ENCODE results near the gene SCPEP1.
"Not testable (repeated sequence)": the region's sequence is repeated elsewhere in the genome, so short reads cannot be mapped to it uniquely, and the experiment has no call there.

SCPEP1 gene

DNA sequence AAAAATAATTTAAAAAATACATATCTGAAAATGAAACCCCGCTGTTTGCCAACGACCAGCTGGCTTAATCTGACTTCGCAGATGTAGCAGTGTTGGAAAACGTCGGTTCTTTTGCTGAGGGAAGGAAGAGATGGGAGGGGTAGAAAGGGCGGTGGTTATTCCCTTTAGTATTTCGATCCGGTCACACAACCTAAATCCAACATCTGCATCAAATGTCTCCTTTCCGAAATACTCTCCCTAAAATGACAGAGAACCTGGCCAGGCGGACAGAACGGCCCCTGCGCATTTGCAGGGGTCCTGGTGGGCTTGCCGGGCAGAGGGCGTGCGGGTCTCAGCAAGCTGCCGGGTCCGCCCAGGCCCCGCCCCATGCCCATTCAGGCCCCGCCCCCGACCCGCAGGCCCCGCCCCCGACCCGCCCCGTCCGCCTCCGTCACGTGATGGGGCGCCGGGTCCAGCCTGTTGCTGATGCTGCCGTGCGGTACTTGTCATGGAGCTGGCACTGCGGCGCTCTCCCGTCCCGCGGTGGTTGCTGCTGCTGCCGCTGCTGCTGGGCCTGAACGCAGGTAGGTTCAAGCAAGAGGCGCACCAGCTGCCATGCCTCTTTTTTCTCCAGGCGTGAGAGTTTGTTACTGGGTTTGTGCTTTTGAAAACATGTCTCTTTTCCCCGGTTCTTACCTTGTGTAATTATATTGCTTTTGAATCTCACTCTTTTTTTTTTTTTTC, at the start of gene SCPEP1:
TSS of gene SCPEP1 (plus strand) at position 459 of the 723 bp plus-strand sequence. CDS start at position 488, 29 bp downstream.
- DNase-seq (ENCODE audit: low read depth in 3 of 3) = peak; percentile 71 to 73 (median 73)

GRCh38 chr17:56928586-56928985, 49.3 kb upstream of the SCPEP1 start:
- no peak for DNase-seq (ENCODE audit: low read depth in 3 of 3)

DNA sequence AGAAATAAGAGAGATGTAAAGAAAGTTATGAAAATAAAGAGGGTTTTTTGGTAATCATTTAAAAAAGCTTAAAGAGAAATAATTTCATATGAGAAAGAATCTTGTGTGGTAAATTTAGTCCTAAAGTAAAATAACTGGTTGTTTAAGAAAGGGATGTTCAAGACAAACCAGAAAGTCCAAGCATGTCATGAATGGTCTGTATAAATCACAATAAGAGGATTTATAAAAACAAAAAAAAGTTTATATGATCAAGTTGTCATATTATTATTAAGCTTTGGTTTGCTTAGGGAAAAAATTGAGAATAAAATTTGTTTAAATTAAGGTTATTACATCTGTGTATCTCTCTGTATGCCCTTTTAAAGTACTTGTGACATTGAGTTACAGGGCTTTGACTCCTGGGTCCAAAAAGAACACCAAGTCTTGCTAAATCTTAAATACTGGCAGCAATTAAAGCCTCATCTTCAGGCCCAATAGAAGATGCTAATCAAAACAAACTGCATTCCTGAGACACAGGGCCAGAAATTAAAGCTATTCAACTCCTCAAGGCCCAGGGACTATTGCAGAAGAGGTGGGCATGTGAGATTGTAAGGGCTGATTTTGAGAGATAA, 48.5 kb upstream of the SCPEP1 start:
- no peak for DNase-seq (ENCODE audit: low read depth in 3 of 3)

- DNase-seq (ENCODE audit: low read depth in 3 of 3) = no peak
Observed at GRCh38 chr17:56930739-56931337, 47.1 kb upstream of the SCPEP1 start.

- DNase-seq (ENCODE audit: low read depth in 3 of 3) = no peak
Observed at GRCh38 chr17:56933151-56933745, 44.7 kb upstream of the SCPEP1 start.

DNA sequence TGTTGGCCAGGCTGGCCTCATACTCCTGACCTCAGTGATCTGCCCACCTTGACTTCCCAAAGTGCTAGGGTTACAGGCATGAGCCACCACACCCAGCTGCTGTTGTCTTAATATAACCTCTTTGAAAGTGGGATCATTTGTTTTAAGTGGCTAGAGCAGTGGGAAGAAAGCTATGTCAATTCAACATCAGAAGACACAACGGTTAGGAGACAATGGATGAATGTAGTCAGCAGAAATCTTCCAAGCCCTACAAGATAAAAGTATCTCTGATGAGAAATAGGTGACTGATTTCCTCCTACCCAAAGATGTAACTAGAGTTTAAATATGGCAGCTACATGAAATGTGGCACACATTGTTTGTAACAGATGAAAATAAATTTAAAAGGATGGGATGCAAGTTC, 44.1 kb upstream of the SCPEP1 start:
- DNase-seq (ENCODE audit: low read depth in 3 of 3) = no peak

GRCh38 chr17:56934280-56934679, 43.7 kb upstream of the SCPEP1 start:
- no peak for DNase-seq (ENCODE audit: low read depth in 3 of 3)

DNA sequence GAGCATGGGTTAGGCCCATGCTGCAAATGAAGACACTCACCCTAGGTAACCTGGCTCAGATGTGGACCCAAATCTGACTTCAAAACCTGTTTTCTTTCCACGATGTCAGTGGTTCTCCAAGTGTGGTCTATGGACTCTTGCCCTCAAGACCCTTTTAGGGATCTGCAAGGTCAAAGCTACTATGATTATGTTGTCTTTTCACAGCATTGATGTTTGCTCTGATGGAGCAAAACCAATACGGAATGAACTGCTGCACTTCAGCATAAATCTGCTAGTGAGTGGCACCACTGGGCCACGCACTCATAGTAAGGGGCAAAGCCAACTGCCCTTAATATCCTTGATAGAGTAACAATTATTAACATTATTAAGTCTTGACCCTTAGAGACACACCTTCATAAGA, 42.5 kb upstream of the SCPEP1 start:
- no peak for DNase-seq (ENCODE audit: low read depth in 3 of 3)

DNA sequence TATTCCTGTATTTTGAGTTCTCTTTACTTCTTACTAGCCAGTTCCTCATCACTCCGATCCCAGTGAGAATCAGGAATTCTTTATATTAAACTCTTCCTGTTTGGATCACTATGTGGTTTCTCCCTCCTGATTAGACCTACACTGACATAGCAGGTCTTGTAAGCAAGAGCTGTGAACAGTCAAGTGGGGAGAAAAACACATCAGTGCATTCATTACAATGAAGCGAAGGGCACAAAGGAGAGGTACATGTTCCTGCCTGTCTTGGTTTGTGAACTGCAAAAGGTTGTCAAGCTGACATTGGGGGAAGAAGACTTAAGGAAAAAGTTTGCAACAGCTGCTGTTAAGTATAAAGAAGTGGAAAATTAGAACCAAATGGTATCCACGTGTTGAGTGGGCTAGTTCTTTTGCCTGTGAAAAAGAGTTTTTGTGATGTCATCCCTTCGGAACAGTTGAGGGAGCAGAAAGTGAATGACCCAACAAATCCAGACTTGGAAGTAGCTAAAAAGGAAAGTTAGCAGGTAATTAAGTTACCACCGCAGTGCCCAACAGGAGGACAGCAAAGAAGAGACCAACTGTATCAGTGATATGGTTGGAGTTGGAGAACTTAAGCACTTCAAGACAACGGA, 41.1 kb upstream of the SCPEP1 start:
- DNase-seq (ENCODE audit: low read depth in 3 of 3) = no peak

DNA sequence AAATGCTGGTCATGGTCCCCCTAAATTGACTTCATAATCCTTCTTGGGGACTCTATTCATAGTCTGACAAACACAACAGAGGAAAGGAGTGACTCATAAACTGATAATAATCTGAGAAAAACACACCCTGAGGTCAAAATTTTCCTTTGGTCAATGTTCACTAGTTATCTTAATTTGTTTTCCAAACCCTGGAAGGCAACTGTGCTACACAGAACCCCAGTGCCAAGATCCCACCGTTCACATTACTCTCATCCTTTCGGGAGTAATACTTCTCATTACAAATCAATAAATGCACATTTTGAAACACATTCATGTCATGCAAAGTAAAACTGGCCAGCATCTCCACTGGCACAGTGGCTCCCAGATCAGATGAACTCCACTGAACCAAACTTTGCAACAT, 40.2 kb upstream of the SCPEP1 start:
- no peak for DNase-seq (ENCODE audit: low read depth in 3 of 3)

- DNase-seq (ENCODE audit: low read depth in 3 of 3) = not testable (repeated sequence)
Observed at GRCh38 chr17:56938206-56938605, 39.7 kb upstream of the SCPEP1 start.

DNA sequence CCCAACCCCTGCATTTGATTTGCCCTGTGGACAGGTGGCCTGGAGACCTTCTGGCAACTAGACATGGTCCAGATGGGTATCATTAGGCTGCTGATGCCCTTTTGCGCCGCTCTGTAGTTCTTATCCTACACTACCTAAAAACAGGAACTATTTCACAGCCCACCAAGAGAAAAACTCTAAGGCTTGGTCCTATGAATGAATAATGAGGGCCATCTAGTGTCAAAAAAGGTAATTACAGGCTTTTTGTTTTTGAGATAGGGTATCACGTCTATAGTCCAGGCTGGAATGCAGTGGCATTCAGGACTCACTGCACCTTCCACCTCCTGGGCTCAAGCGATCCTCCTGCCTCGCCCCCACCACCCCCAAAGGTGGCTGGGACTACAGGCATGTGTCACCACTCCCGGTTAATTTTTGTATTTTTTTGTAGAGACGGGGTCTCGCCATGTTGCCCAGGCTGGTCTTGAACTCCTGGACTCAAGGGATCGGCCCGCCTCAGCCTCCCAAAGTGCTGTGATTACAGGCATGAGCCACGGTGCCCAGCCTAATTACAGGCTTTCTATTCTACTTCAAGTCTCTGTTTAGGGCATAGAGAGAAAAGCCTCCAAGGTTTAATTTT, 38.0 kb upstream of the SCPEP1 start:
- DNase-seq (ENCODE audit: low read depth in 3 of 3) = no peak

- no peak for DNase-seq (ENCODE audit: low read depth in 3 of 3)
Observed at GRCh38 chr17:56943505-56944125, 34.3 kb upstream of the SCPEP1 start.

GRCh38 chr17:56945938-56946505, 31.9 kb upstream of the SCPEP1 start:
- no peak for DNase-seq (ENCODE audit: low read depth in 3 of 3)

- no peak for DNase-seq (ENCODE audit: low read depth in 3 of 3)
Observed at GRCh38 chr17:56947741-56948140, 30.2 kb upstream of the SCPEP1 start.

DNA sequence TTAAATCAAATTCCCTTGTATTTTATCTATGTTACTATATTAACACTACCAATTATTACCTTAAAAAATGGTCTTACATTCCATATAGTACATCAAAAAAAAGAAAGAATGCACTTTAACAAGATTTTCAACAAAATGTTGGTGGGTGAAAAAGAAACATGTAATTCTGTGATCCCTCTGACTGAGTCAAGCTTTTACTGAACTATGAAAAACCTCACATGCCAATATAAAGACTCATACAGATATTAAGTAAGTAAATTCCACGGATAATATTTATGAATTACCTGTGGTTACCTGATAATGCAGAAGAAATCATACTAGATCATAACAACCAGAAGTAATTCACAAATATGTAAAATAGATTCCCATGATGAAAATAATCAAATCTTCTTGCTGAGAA, 29.4 kb upstream of the SCPEP1 start:
- no peak for DNase-seq (ENCODE audit: low read depth in 3 of 3)

- no peak for DNase-seq (ENCODE audit: low read depth in 3 of 3)
Observed at GRCh38 chr17:56949595-56949994, 28.3 kb upstream of the SCPEP1 start.

DNA sequence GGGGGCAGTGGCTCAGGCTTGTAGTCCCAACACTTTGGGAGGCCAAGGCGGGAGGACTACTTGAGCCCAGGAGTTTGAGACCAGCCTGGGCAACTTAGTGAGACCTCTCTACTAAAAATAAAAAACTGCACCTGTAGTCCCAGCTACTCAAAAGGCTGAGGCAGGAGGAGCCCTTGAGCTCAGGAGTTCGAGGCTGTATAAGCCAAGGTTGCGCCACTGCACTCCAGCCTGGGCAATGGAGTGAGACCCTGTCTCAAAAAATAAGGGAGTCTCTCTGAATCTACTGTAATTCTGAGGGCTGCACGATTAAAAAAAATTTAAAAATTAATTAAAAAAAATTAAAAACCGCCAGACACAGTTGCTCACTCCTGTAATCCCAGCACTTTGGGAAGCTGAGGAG, 20.9 kb upstream of the SCPEP1 start:
- no peak for DNase-seq (ENCODE audit: low read depth in 3 of 3)

DNA sequence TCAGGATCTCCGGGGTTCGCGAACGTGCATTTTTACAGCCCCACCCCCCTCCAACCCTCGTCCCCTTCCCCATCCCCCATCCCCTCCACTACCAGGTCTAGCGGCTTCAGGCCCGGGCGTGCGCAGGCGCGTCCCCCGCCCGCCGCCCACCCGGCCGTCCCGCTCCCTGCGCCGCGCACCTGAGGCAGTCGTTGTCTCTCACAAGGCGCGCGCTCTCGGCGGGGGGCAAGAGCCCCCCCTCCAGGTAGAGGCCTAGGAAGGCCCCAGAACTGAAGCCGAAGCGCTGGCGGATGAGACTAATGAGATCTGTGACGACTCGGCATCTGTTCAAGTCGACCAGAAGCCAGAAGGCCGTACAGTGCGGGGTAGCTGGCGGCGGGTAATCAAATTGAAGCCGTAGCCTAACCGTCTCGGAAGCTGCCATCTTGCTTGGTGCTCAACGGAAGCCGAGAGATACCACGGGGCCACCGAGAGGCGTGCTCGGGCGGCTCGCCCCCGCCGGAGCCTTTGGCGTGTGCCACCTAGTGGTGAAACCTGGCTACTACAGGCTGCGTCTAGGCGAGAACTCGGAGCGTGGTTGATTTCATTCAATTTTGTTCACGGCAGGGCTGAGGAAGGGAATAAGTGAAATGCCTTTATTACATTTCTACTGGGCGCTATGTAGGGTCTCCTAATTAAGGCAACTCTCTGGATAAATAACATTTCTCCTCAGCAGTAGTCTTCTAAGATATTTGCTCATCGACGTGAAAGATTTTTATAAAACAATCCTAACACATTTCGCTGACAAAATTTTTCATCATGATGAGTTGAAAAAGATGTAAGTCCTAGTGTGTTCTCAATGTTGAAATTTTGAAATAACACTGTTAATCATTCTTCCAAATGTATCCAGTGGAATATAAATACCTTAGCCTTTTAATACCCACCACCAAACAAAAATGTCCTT, 17.1 kb upstream of the SCPEP1 start, which contains the start of gene COIL:
TSS of gene COIL (minus strand) at position 455 of the 943 bp plus-strand sequence. CDS start at position 424, 31 bp downstream.
- DNase-seq (ENCODE audit: low read depth in 3 of 3) = peak; percentile 88 to 95 (median 93)

DNA sequence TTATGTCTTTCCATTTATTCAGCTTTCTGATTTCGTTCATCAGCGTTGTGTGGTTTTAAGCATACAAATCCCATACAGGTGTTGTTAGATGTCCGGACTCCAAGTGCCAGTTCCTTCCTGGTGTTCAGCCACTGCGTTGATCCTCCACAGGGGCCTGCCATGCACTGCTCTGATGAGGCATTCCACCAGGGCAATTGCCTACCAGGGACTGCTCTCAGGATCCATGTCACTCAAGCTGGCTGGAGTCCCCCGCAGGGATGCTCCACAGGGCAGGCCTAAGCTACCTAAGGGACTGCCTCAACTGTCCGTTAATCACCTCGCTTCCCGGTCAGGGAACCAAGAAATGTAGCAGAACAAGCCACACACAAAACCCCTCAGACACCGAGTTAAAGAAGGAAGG, 12.7 kb upstream of the SCPEP1 start:
- DNase-seq (ENCODE audit: low read depth in 3 of 3) = not testable (repeated sequence)

All from stimulated activated CD4-positive, alpha-beta T cell treated with anti-CD3 and anti-CD28 coated beads, TNF-alpha, amount 100 ng/mL, for 48 hours (primary cell).